ENCODE results near the gene RGS14. TPM values are rescaled to one million over a fixed set of nuclear protein-coding genes. Genes with fewer than 3 reads are reported as not detected.

The RGS14 gene
- total and polyA plus RNA-seq, 12 donors, result 2.2 to 9.6 (median 4.1) TPM

DNA sequence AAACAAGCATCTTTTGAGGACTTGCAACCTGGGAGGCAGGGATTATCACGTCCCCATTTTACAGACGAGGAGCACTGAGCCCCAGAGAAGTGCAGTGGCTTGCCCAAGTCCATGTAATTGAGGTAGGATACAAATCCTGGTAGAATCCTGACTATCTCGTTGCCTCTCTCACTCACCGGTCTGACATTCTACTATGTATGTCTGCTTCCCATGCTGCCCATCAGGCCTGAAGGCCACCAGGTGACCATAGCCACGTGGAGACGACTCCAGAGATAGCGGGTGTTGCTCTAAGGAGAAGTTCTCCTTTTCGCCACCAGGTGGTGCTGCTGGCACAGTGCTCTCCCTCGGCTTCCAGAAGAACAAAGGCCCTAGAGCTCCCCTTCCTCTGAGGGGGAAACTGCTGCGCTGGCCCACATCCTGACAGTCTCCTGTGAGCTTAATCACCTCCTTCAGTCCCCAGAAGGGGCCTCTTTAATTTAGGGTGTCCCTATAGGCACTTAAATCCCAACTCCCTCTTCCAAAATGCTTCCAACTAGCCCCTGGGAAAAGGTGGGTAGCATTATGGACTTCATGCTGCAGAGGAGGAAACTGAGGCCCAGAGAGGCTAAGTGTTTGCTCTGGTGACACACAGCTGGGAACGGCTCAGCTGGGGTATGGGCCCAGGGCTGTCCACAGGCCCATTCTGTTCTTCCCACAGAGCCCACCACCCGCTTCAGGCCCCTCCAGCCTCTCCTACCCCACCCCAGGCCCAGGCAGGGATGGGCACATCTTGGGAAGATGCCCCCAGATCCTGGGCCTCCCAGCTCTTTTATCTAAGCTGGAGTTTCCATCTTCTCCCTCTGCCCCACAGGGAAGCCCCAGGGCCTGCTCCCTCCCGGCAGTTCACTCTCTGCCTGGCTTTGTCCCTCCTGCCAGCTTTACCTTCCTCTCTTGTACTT lies 32.9 kb downstream of the RGS14 start:
- Histone ChIP-seq H3K9me3 (no peaks in the 10 kb centered on the region), H3K27ac (peak overlapping the region in 1 of 10 donors; percentile 61), H3K4me1 (peaks cover 0 to 30% (median 0%) of the 10 kb centered on the region in 9 donors), H3K27me3 (peaks cover 0 to 40% (median 11%) of the 10 kb centered on the region in 7 donors), H3K36me3 (no peaks in the 10 kb centered on the region), H3K4me3 (no peak overlapping the region)
- ATAC-seq, result peak; percentile 75 to 94 (median 86)
- 24 to 31% methylated on average over 13 of the region's 13 CpGs for WGBS, 2 donors
- TF ChIP-seq, protein P1, sequence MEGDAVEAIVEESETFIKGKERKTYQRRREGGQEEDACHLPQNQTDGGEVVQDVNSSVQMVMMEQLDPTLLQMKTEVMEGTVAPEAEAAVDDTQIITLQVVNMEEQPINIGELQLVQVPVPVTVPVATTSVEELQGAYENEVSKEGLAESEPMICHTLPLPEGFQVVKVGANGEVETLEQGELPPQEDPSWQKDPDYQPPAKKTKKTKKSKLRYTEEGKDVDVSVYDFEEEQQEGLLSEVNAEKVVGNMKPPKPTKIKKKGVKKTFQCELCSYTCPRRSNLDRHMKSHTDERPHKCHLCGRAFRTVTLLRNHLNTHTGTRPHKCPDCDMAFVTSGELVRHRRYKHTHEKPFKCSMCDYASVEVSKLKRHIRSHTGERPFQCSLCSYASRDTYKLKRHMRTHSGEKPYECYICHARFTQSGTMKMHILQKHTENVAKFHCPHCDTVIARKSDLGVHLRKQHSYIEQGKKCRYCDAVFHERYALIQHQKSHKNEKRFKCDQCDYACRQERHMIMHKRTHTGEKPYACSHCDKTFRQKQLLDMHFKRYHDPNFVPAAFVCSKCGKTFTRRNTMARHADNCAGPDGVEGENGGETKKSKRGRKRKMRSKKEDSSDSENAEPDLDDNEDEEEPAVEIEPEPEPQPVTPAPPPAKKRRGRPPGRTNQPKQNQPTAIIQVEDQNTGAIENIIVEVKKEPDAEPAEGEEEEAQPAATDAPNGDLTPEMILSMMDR (IDR thresholded peaks at IDR 0.05), result peak; percentile 91 to 99 (median 99)
- intact Hi-C loops (cut with DNase I), result loop anchor here (1.0 to 5.0 kb wide), 9 partner anchors 62 to 112 kb away; no protein-coding TSS in a partner anchor
- DNase-seq, result peak; percentile 69 to 82

DNA sequence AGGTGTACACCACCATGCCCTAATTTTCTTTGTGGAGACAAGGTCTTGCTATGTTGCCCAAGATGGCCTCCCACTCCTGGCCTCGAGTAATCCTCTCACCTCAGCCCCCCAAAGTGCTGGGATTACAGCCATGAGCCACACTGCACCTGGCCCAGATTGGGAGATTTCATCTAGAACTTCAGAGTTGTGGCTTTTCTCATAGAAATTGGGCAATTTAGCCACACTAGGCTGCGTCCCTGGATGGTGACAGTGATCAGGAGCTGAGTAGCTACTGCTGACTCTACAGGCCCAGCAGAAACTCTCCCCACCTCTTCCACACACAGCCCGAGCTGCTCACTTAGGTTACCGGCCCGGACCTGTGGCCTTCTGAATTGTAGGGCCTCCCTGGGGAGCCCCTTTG lies 35.0 kb downstream of the RGS14 start:
- intact Hi-C loops (cut with DNase I), result loop anchor here in 4 of 10 donors (5.0 kb wide), 3 partner anchors 60 to 110 kb away; no protein-coding TSS in a partner anchor
- ATAC-seq (no peak), DNase-seq (no peak)
- no peak overlapping the region for H3K27ac ChIP-seq
- 86 to 90% methylated on average over 5 of the region's 5 CpGs for WGBS, 2 donors
- TF ChIP-seq, protein P1 (IDR thresholded peaks at IDR 0.05), result no peak
- H3K27me3 ChIP-seq, result peaks cover 0 to 49% (median 31%) of the 10 kb centered on the region in 7 donors
- H3K4me1 ChIP-seq, result peaks cover 0 to 30% (median 0%) of the 10 kb centered on the region in 9 donors
- no peaks in the 10 kb centered on the region for H3K9me3 ChIP-seq
- no peak overlapping the region for H3K4me3 ChIP-seq
- no peaks in the 10 kb centered on the region for H3K36me3 ChIP-seq

DNA sequence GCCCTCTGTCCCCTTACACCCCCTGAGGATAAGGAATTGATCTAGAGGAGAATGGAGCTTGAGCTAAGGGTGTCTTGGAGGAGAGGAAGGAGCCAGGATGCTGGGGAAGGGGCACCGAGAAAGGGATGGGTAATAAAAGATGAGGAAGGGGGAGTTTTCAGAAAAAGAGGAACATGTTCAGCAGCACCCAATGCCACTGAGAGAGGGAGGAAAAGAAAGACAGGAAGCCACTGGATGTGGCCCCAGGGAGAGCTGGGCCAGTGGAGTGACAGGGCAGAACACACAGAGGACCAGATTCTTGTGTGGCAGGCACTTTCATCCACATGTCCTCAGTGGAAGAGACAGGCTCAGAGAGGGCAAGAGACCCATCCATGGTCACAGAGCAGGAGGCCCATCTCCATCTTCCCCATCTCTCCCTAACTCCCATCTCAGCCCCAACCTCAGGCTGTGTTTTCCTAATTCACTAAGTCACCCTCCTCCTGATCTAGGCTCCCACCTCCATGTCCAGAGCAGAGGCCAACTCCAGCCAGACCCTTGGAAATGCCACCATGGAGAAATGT lies 35.6 kb downstream of the RGS14 start:
- H3K4me1 ChIP-seq, result peaks cover 0 to 30% (median 0%) of the 10 kb centered on the region in 9 donors
- H3K4me3 ChIP-seq, result no peak overlapping the region
- no peak overlapping the region for H3K27ac ChIP-seq
- intact Hi-C loops (cut with DNase I), result loop anchor here in 4 of 10 donors (5.0 kb wide), 3 partner anchors 59 to 109 kb away; no protein-coding TSS in a partner anchor
- no peaks in the 10 kb centered on the region for H3K36me3 ChIP-seq
- DNase-seq, result no peak
- H3K27me3 ChIP-seq, result peaks cover 0 to 52% (median 36%) of the 10 kb centered on the region in 7 donors
- no peaks in the 10 kb centered on the region for H3K9me3 ChIP-seq
- no peak for ATAC-seq
- TF ChIP-seq, protein P1 (IDR thresholded peaks at IDR 0.05), result no peak
- 75 to 93% methylated on average over 1 of the region's 1 CpG for WGBS, 2 donors

DNA sequence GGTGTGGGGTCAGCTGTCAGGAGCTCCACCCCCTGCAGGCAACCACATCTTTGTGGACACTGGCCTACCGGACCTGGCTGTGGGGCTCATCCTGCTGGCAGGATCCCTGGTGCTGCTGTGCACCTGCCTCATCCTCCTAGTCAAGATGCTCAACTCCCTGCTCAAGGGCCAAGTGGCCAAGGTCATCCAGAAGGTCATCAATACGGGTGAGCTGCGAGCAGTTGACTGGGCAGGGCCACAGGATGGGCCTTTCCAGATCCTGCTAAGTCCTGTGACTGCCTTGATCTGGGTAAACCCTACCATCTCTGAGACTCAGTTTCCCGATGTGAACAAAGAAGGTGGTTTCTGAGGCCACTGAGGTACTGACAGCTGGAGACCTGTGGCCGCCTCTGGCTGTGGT lies 36.3 kb downstream of the RGS14 start:
- intact Hi-C loops (cut with DNase I), result loop anchor here in 4 of 10 donors (5.0 kb wide), 3 partner anchors 58 to 108 kb away; no protein-coding TSS in a partner anchor
- H3K36me3 ChIP-seq, result no peaks in the 10 kb centered on the region
- 56 to 78% methylated on average over 5 of the region's 5 CpGs for WGBS, 2 donors
- H3K9me3 ChIP-seq, result no peaks in the 10 kb centered on the region
- ATAC-seq (no peak), DNase-seq (no peak)
- H3K4me1 ChIP-seq, result peaks cover 0 to 23% (median 0%) of the 10 kb centered on the region in 9 donors
- H3K27me3 ChIP-seq, result peaks cover 0 to 56% (median 41%) of the 10 kb centered on the region in 7 donors
- TF ChIP-seq, protein P1 (IDR thresholded peaks at IDR 0.05), result no peak
- no peak overlapping the region for H3K4me3 ChIP-seq
- no peak overlapping the region for H3K27ac ChIP-seq
